ENCODE results near the gene ODAPH. TPM values are rescaled to one million over a fixed set of nuclear protein-coding genes. Genes with fewer than 3 reads are reported as not detected.

ODAPH gene
- total RNA-seq, 1 experiment from 2014 or later = not detected

- Histone ChIP-seq H3K4me1 (ENCODE audit: insufficient read depth, low read length) (no peaks in the 10 kb centered on the region), H2BK15ac (ENCODE audit: low read depth, low read length) (no peak overlapping the region), H3K9ac (ENCODE audit: extremely low read depth, insufficient read length, low read length) (no peak overlapping the region), H3K4ac (ENCODE audit: low read depth, low read length) (no peak overlapping the region), H2BK5ac (ENCODE audit: insufficient read length, low read length) (no peak overlapping the region), H2BK12ac (ENCODE audit: insufficient read length, low read depth, low read length) (no peak overlapping the region), H3K27me3 (ENCODE audit: insufficient read depth, low read length) (no peaks in the 10 kb centered on the region), H4K20me1 (ENCODE audit: control insufficient read depth, insufficient read depth, insufficient read length) (no peaks in the 10 kb centered on the region), H3K9me3 (ENCODE audit: control insufficient read depth, low read depth, low read length) (no peaks in the 10 kb centered on the region), H4K5ac (ENCODE audit: insufficient read length, low read depth, low read length) (no peak overlapping the region), H3K4me2 (ENCODE audit: insufficient read depth, insufficient read length, low read length) (no peak overlapping the region), H4K91ac (ENCODE audit: insufficient read length, low read depth, low read length) (no peak overlapping the region), H2BK120ac (ENCODE audit: low read depth, low read length, poor library complexity, severe bottlenecking) (no peak overlapping the region), H3K23me2 (ENCODE audit: insufficient read length, low read depth, low read length, poor library complexity, severe bottlenecking) (no peaks in the 10 kb centered on the region), H3T11ph (ENCODE audit: low read length) (no peak overlapping the region), H2AFZ (ENCODE audit: low read length) (no peak overlapping the region), H3K27ac (ENCODE audit: insufficient read length, low read depth, low read length) (no peak overlapping the region), H4K8ac (replicated peaks; ENCODE audit: insufficient read length, low read depth, low read length) (no peak overlapping the region), H3K79me2 (ENCODE audit: insufficient read depth, low read length) (no peaks in the 10 kb centered on the region), H2AK5ac (ENCODE audit: insufficient read length, low read length) (no peak overlapping the region), H3K79me1 (ENCODE audit: insufficient read depth, low read depth, low read length, poor library complexity, severe bottlenecking) (peaks cover 3% of the 10 kb centered on the region), H3K56ac (ENCODE audit: insufficient read length, low read depth, low read length) (no peak overlapping the region), H3K23ac (ENCODE audit: insufficient read length, low read depth, low read length) (no peak overlapping the region), H2BK20ac (ENCODE audit: low read depth, low read length, poor library complexity, severe bottlenecking) (no peak overlapping the region), H3K18ac (ENCODE audit: insufficient read length, low read depth, low read length) (no peak overlapping the region), H3K14ac (ENCODE audit: insufficient read depth, low read length) (no peak overlapping the region)
- H3K9me3 Mint-ChIP-seq = no peaks in the 10 kb centered on the region
- TF ChIP-seq, protein P1, sequence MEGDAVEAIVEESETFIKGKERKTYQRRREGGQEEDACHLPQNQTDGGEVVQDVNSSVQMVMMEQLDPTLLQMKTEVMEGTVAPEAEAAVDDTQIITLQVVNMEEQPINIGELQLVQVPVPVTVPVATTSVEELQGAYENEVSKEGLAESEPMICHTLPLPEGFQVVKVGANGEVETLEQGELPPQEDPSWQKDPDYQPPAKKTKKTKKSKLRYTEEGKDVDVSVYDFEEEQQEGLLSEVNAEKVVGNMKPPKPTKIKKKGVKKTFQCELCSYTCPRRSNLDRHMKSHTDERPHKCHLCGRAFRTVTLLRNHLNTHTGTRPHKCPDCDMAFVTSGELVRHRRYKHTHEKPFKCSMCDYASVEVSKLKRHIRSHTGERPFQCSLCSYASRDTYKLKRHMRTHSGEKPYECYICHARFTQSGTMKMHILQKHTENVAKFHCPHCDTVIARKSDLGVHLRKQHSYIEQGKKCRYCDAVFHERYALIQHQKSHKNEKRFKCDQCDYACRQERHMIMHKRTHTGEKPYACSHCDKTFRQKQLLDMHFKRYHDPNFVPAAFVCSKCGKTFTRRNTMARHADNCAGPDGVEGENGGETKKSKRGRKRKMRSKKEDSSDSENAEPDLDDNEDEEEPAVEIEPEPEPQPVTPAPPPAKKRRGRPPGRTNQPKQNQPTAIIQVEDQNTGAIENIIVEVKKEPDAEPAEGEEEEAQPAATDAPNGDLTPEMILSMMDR (conservative IDR thresholded peaks at IDR 0.05) = no peak
- no peak overlapping the region for H3K4me3 Mint-ChIP-seq
- H3K27me3 Mint-ChIP-seq (ENCODE audit: low read depth) = no peaks in the 10 kb centered on the region
- no peak overlapping the region for H3K27ac Mint-ChIP-seq
- no CpG with 5 or more reads among the region's 1 CpG for WGBS (ENCODE audit: extremely low coverage, insufficient read length, low lambda C conversion rate)
- H3K36me3 Mint-ChIP-seq (ENCODE audit: insufficient read depth in 1 of 3, low read depth in 3 of 3) = peaks cover 14 to 63% (median 54%) of the 10 kb centered on the region in 3 experiments; a peak in 6 of 7 replicates
- H3K4me1 Mint-ChIP-seq = no peaks in the 10 kb centered on the region
- no peak for DNase-seq
Measured at GRCh38 chr4:75525086-75525485, 30.8 kb upstream of the ODAPH start.

Data from H9 (cell line).